Hepatocyte (in vitro differentiated cells): ENCODE data around the gene APOF. TPM values are rescaled to one million over a fixed set of nuclear protein-coding genes. Genes with fewer than 3 reads are reported as not detected.

Experiments used
- DNase-seq: peaks from one replicate; pipeline ENCODE4 v3.0.0-alpha.2; 2016; ENCODE audit warnings: low spot score
- H2AFZ ChIP-seq: fragments of 200-600 bp; sonication (generic); 2 replicates; pipeline ENCODE4 v1.6.0; 2016; ENCODE audit warnings: antibody characterized with exemption, mild to moderate bottlenecking
- H3K27ac ChIP-seq: fragments of 200-600 bp; sonication (generic); 2 replicates; pipeline ENCODE4 v1.5.1; 2016; ENCODE audit warnings: mild to moderate bottlenecking
- H3K27me3 ChIP-seq: fragments of 200-600 bp; sonication (generic); 2 replicates; pipeline ENCODE4 v1.6.1; 2016
- H3K36me3 ChIP-seq: fragments of 200-600 bp; sonication (generic); replicated peaks from 2 replicates; pipeline ENCODE4 v1.5.1; 2016; ENCODE audit warnings: low read depth; ENCODE audit not compliant: insufficient read depth
- H3K4me1 ChIP-seq: fragments of 200-600 bp; sonication (generic); 2 replicates; pipeline ENCODE4 v1.5.1; 2016; ENCODE audit warnings: mild to moderate bottlenecking, moderate library complexity; ENCODE audit not compliant: insufficient read depth
- H3K4me2 ChIP-seq: fragments of 200-600 bp; sonication (generic); 2 replicates; pipeline ENCODE4 v1.6.0; 2016
- H3K4me3 ChIP-seq: fragments of 200-600 bp; sonication (generic); 2 replicates; pipeline ENCODE4 v1.5.1; 2016; ENCODE audit warnings: mild to moderate bottlenecking
- H3K79me2 ChIP-seq: fragments of 200-600 bp; sonication (generic); 2 replicates; pipeline ENCODE4 v1.6.0; 2017; ENCODE audit warnings: mild to moderate bottlenecking
- H3K9me2 ChIP-seq: fragments of 200-600 bp; sonication (generic); replicated peaks from 2 replicates; pipeline ENCODE4 v1.6.0; 2017; ENCODE audit warnings: mild to moderate bottlenecking; ENCODE audit not compliant: insufficient read depth
- H3K9me3 ChIP-seq: fragments of 200-600 bp; sonication (generic); 2 replicates; pipeline ENCODE4 v1.5.1; 2016; ENCODE audit warnings: low read depth, mild to moderate bottlenecking
- H4K20me1 ChIP-seq: fragments of 200-600 bp; sonication (generic); 2 replicates; pipeline ENCODE4 v1.6.0; 2016; ENCODE audit warnings: mild to moderate bottlenecking; ENCODE audit not compliant: insufficient read depth, poor library complexity, severe bottlenecking
- CTCF ChIP-seq: fragments of 200-600 bp; sonication (generic); IDR thresholded peaks from 2 replicates; pipeline ENCODE4 v1.5.1; 2016; ENCODE audit warnings: antibody characterized with exemption, mild to moderate bottlenecking; ENCODE audit not compliant: poor library complexity
- EZH2 ChIP-seq: fragments of 200-600 bp; sonication (generic); IDR thresholded peaks from 2 replicates; pipeline ENCODE4 v1.6.1; 2016; ENCODE audit warnings: antibody characterized with exemption, mild to moderate bottlenecking, borderline replicate concordance
- EZH2phosphoT487 ChIP-seq: fragments of 200-600 bp; sonication (generic); IDR thresholded peaks from one replicate; pipeline ENCODE4 v1.6.1; 2018; ENCODE audit warnings: antibody characterized with exemption, mild to moderate bottlenecking, low read depth, moderate library complexity; ENCODE audit not compliant: unreplicated experiment, severe bottlenecking
- WGBS: methylation state at CpG from one replicate; pipeline ENCODE4 v1.1.6; 2016; ENCODE audit warnings: low lambda C conversion rate; ENCODE audit errors: missing lambda C conversion rate; 5-methylcytosine and 5-hydroxymethylcytosine counted together
- polyA plus RNA-seq: library from polyadenylated mRNA; unstranded; fragments of >200 nt; fragmentation: Nextera tagmentation; extraction: Ambion mirVana; gene quantifications from 2 replicates; pipeline ENCODE4 v1.2.1, GENCODE V29; 2016
- total RNA-seq: library from RNA; depleted of rRNA; stranded (reverse); fragments of >200 nt; gene quantifications from 2 replicates; pipeline ENCODE4 v1.2.3, GENCODE V29; 2014

Gene APOF
- total and polyA plus RNA-seq, 2 experiments from 2014 or later = not detected

GRCh38 chr12:56398324-56398723 lies 35.7 kb upstream of the APOF start:
- no peaks in the 10 kb centered on the region for H3K9me3 ChIP-seq
- peaks cover 3% of the 10 kb centered on the region for H3K4me1 ChIP-seq
- no peak overlapping the region for H3K4me3 ChIP-seq
- no peak for DNase-seq
- H2AFZ ChIP-seq = no peak overlapping the region
- H3K79me2 ChIP-seq = no peaks in the 10 kb centered on the region
- no peaks in the 10 kb centered on the region for H4K20me1 ChIP-seq
- no peak overlapping the region for H3K4me2 ChIP-seq
- no peaks in the 10 kb centered on the region for H3K27me3 ChIP-seq
- no peak overlapping the region for H3K27ac ChIP-seq
- no peaks in the 10 kb centered on the region for H3K9me2 ChIP-seq
- no peak for TF ChIP-seq EZH2
- no peaks in the 10 kb centered on the region for H3K36me3 ChIP-seq

GRCh38 chr12:56392331-56392730 lies 29.7 kb upstream of the APOF start:
- H3K4me1 ChIP-seq = peaks cover under 1% of the 10 kb centered on the region
- H3K9me2 ChIP-seq = no peaks in the 10 kb centered on the region
- H4K20me1 ChIP-seq = no peaks in the 10 kb centered on the region
- no peaks in the 10 kb centered on the region for H3K9me3 ChIP-seq
- H3K4me3 ChIP-seq = no peak overlapping the region
- no peak overlapping the region for H3K27ac ChIP-seq
- H3K4me2 ChIP-seq = no peak overlapping the region
- WGBS = 100% methylated on average over 1 of the region's 2 CpGs
- H3K79me2 ChIP-seq = no peaks in the 10 kb centered on the region
- H2AFZ ChIP-seq = no peak overlapping the region
- DNase-seq = no peak
- TF ChIP-seq EZH2 (no peak), CTCF (no peak), EZH2phosphoT487 (no peak)
- no peaks in the 10 kb centered on the region for H3K27me3 ChIP-seq
- H3K36me3 ChIP-seq = no peaks in the 10 kb centered on the region

GRCh38 chr12:56391721-56392120 lies 29.1 kb upstream of the APOF start:
- TF ChIP-seq EZH2phosphoT487 (no peak), CTCF (no peak), EZH2 (no peak)
- Histone ChIP-seq H3K4me1 (peaks cover 6% of the 10 kb centered on the region), H4K20me1 (no peaks in the 10 kb centered on the region), H2AFZ (no peak overlapping the region), H3K4me2 (no peak overlapping the region), H3K27ac (no peak overlapping the region), H3K9me2 (no peaks in the 10 kb centered on the region), H3K27me3 (no peaks in the 10 kb centered on the region), H3K36me3 (no peaks in the 10 kb centered on the region), H3K9me3 (no peaks in the 10 kb centered on the region), H3K4me3 (no peak overlapping the region), H3K79me2 (no peaks in the 10 kb centered on the region)
- 87% methylated on average over 1 of the region's 1 CpG for WGBS
- no peak for DNase-seq

DNA sequence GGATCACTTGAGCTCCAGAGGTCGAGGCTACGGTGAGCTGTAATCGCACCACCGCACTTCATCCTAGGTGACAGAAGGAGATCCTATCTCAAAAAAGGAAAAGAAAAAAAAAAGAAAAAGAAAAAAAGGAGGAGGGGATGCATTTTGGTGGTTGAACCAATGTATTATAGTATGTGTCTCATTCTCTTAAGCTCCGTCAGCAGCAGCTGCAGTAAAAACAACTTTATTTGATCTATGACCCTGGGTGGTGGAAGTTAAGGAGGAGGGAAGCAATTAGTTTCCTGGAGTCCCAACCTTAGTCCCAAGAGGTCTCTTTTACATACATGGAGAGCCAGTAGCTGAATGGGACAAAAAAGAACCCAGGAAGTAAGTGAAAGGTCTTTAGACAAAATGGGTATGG lies 26.8 kb upstream of the APOF start:
- no peak for TF ChIP-seq CTCF
- no peak for TF ChIP-seq EZH2phosphoT487
- no peak for TF ChIP-seq EZH2
- Histone ChIP-seq H3K36me3 (no peaks in the 10 kb centered on the region), H3K27ac (no peak overlapping the region), H3K4me1 (peaks cover 9% of the 10 kb centered on the region), H3K27me3 (no peaks in the 10 kb centered on the region), H3K9me2 (no peaks in the 10 kb centered on the region), H4K20me1 (no peaks in the 10 kb centered on the region), H3K4me2 (no peak overlapping the region), H2AFZ (peak overlapping the region; percentile 34), H3K4me3 (no peak overlapping the region), H3K9me3 (no peaks in the 10 kb centered on the region), H3K79me2 (no peaks in the 10 kb centered on the region)
- WGBS = 62% methylated on average over 5 of the region's 5 CpGs
- no peak for DNase-seq
